ENCODE data around the gene TEKT5. TPM values are rescaled to one million over a fixed set of nuclear protein-coding genes. Genes with fewer than 3 reads are reported as not detected.
"Not testable (repeated sequence)": the region's sequence is repeated elsewhere in the genome, so short reads cannot be mapped to it uniquely, and the experiment has no call there.

The TEKT5 gene
- total RNA-seq, 1 donor from 2014 or later, result not detected

GRCh38 chr16:10660950-10661635 lies 33.6 kb downstream of the TEKT5 start:
- no peak for DNase-seq (ENCODE audit: low read depth, low spot score)

GRCh38 chr16:10658943-10659342 lies 35.8 kb downstream of the TEKT5 start:
- DNase-seq (ENCODE audit: low read depth, low spot score), result no peak

- DNase-seq (ENCODE audit: low read depth, low spot score), result no peak
Measured at GRCh38 chr16:10657925-10658324, 36.8 kb downstream of the TEKT5 start.

GRCh38 chr16:10656618-10657017 lies 38.1 kb downstream of the TEKT5 start:
- no peak for DNase-seq (ENCODE audit: low read depth, low spot score)

- DNase-seq (ENCODE audit: low read depth, low spot score), result no peak
Measured at GRCh38 chr16:10655415-10655977, 39.2 kb downstream of the TEKT5 start.

- no peak for DNase-seq (ENCODE audit: low read depth, low spot score)
Measured at GRCh38 chr16:10654592-10655414, 39.9 kb downstream of the TEKT5 start.

- DNase-seq (ENCODE audit: low read depth, low spot score), result no peak
Measured at GRCh38 chr16:10652730-10653590, 41.8 kb downstream of the TEKT5 start.

- DNase-seq (ENCODE audit: low read depth, low spot score), result not testable (repeated sequence)
Measured at GRCh38 chr16:10649098-10649497, 45.6 kb downstream of the TEKT5 start.

- DNase-seq (ENCODE audit: low read depth, low spot score), result no peak
Measured at GRCh38 chr16:10647721-10648296, 46.9 kb downstream of the TEKT5 start.

- no peak for DNase-seq (ENCODE audit: low read depth, low spot score)
Measured at GRCh38 chr16:10647264-10647720, 47.4 kb downstream of the TEKT5 start.

GRCh38 chr16:10646581-10647263 lies 48.0 kb downstream of the TEKT5 start:
- no peak for DNase-seq (ENCODE audit: low read depth, low spot score)

GRCh38 chr16:10646228-10646580 lies 48.5 kb downstream of the TEKT5 start:
- DNase-seq (ENCODE audit: low read depth, low spot score), result no peak

- DNase-seq (ENCODE audit: low read depth, low spot score), result no peak
Measured at GRCh38 chr16:10644092-10644491, 50.6 kb downstream of the TEKT5 start.

GRCh38 chr16:10642964-10643363 lies 51.8 kb downstream of the TEKT5 start:
- no peak for DNase-seq (ENCODE audit: low read depth, low spot score)

- no peak for DNase-seq (ENCODE audit: low read depth, low spot score)
Measured at GRCh38 chr16:10641953-10642949, 52.5 kb downstream of the TEKT5 start.

- no peak for DNase-seq (ENCODE audit: low read depth, low spot score)
Measured at GRCh38 chr16:10641555-10641952, 53.2 kb downstream of the TEKT5 start.

- DNase-seq (ENCODE audit: low read depth, low spot score), result no peak
Measured at GRCh38 chr16:10640934-10641333, 53.8 kb downstream of the TEKT5 start.

GRCh38 chr16:10638101-10638500 lies 56.6 kb downstream of the TEKT5 start:
- no peak for DNase-seq (ENCODE audit: low read depth, low spot score)

- DNase-seq (ENCODE audit: low read depth, low spot score), result no peak
Measured at GRCh38 chr16:10637337-10638037, 57.2 kb downstream of the TEKT5 start.

All from pulmonary artery endothelial cell (primary cell).